Right ventricle myocardium superior (tissue), 1 donor: ENCODE data around the gene CTNNA2. TPM values are rescaled to one million over a fixed set of nuclear protein-coding genes. Genes with fewer than 3 reads are reported as not detected.

Experiments used
- ATAC-seq: fragments of 200-7000 bp; cut with Tn5 transposase; one replicate; pipeline ENCODE4 v1.9.1; 2020; ENCODE audit warnings: mild to moderate bottlenecking; ENCODE audit not compliant: poor library complexity
- DNase-seq: peaks from one replicate; pipeline ENCODE4 v3.0.0-alpha.2; 2020
- intact Hi-C: fragments of 100-400 bp; cut with DNase I; formaldehyde crosslinking; loops from one replicate; pipeline ENCODE4 v1.11.2; 2022
- long read RNA-seq: library from polyadenylated mRNA; unstranded; transcript quantifications from one replicate; pipeline ENCODE4 v2.0.0, GENCODE V29; 2021
- total RNA-seq: library from RNA; stranded (reverse); fragmentation: NEBNext Ultra II Directional; extraction: Animal tissue kit (Norgen Biotek cat#: 25700); gene quantifications from one replicate; pipeline ENCODE4 v1.2.1, GENCODE V29; 2021
- donor health status: DM: no; HTN: yes; CAD: no; lungs with severe emphysema.

The CTNNA2 gene
- not detected for total RNA-seq
- long read RNA-seq, partial matches to known transcripts, result 0 of 1 reads
- long read RNA-seq, other reads (novel, unspliced or antisense), result 1 of 1 reads

- ATAC-seq, result peak; percentile 45
- intact Hi-C loops, result no loop called here
- DNase-seq, result no peak
These were observed at the start of gene CTNNA2 for GRCh38 chr2:79512442-79513401. CTNNA2 (plus strand) TSS chr2:79513051.

GRCh38 chr2:79487399-79487798 is 25.5 kb upstream of the CTNNA2 start:
- ATAC-seq, result no peak
- intact Hi-C loops, result no loop called here
- no peak for DNase-seq

GRCh38 chr2:79511320-79511951 is 1.4 kb upstream of the CTNNA2 start:
- intact Hi-C loops, result no loop called here
- ATAC-seq (no peak), DNase-seq (no peak)

- DNase-seq (no peak), ATAC-seq (no peak)
- intact Hi-C loops, result no loop called here
These were observed 860 bp downstream of the CTNNA2 start for GRCh38 chr2:79513711-79514110.

- intact Hi-C loops, result no loop called here
- no peak for ATAC-seq
- DNase-seq, result no peak
These were observed 16.8 kb downstream of the CTNNA2 start for GRCh38 chr2:79529636-79530035.

GRCh38 chr2:79530443-79530842 is 17.6 kb downstream of the CTNNA2 start:
- no peak for ATAC-seq
- intact Hi-C loops, result no loop called here

GRCh38 chr2:79547568-79547967 is 34.7 kb downstream of the CTNNA2 start:
- DNase-seq, result no peak
- intact Hi-C loops, result no loop called here
- no peak for ATAC-seq

More at GRCh38 chr2:79530443-79530842, 17.6 kb downstream of the CTNNA2 start:
- DNase-seq, result no peak

- intact Hi-C loops, result no loop called here
- ATAC-seq (no peak), DNase-seq (no peak)
These were observed 39.8 kb downstream of the CTNNA2 start for GRCh38 chr2:79552653-79553052.

- no peak for ATAC-seq
- no peak for DNase-seq
- intact Hi-C loops, result no loop called here
These were observed 42.0 kb downstream of the CTNNA2 start for GRCh38 chr2:79554899-79555298.

GRCh38 chr2:79564065-79564464 is 51.2 kb downstream of the CTNNA2 start:
- DNase-seq, result no peak
- intact Hi-C loops, result no loop called here

GRCh38 chr2:79569048-79569447 is 56.2 kb downstream of the CTNNA2 start:
- ATAC-seq, result no peak
- intact Hi-C loops, result no loop called here

More at GRCh38 chr2:79564065-79564464, 51.2 kb downstream of the CTNNA2 start:
- no peak for ATAC-seq

GRCh38 chr2:79573895-79574674 is 61.2 kb downstream of the CTNNA2 start:
- intact Hi-C loops, result no loop called here
- DNase-seq, result no peak
- ATAC-seq, result no peak

More at GRCh38 chr2:79569048-79569447, 56.2 kb downstream of the CTNNA2 start:
- no peak for DNase-seq

GRCh38 chr2:79576451-79576850 is 63.6 kb downstream of the CTNNA2 start:
- intact Hi-C loops, result no loop called here
- DNase-seq (no peak), ATAC-seq (no peak)

- DNase-seq (no peak), ATAC-seq (no peak)
- intact Hi-C loops, result no loop called here
These were observed 66.1 kb downstream of the CTNNA2 start for GRCh38 chr2:79578952-79579351.

GRCh38 chr2:79580175-79580574 is 67.3 kb downstream of the CTNNA2 start:
- intact Hi-C loops, result no loop called here
- no peak for ATAC-seq
- DNase-seq, result no peak

GRCh38 chr2:79585701-79586433 is 73.0 kb downstream of the CTNNA2 start:
- intact Hi-C loops, result no loop called here
- ATAC-seq, result no peak
- no peak for DNase-seq

GRCh38 chr2:79591281-79591680 is 78.4 kb downstream of the CTNNA2 start:
- DNase-seq (no peak), ATAC-seq (no peak)
- intact Hi-C loops, result no loop called here

- DNase-seq (no peak), ATAC-seq (no peak)
These were observed 80.5 kb downstream of the CTNNA2 start for GRCh38 chr2:79593237-79593867.

More at GRCh38 chr2:79593237-79593867, 80.5 kb downstream of the CTNNA2 start:
- intact Hi-C loops, result no loop called here
